MM.1S (cell line): ENCODE results near the gene PIGM.
A peak's percentile ranks its signal among the peaks of the same experiment; 100 is the strongest.

Experiments used
- DNase-seq: peaks from one replicate; pipeline ENCODE4 v3.0.0-alpha.2; 2015
- H2AFZ ChIP-seq: fragments of 300-600 bp; sonication (generic); 2 replicates; pipeline ENCODE4 v1.6.0; 2016; ENCODE audit warnings: antibody characterized with exemption, low read length
- H3F3A ChIP-seq: fragments of 300-600 bp; sonication (generic); 2 replicates; pipeline ENCODE4 v1.6.1; 2016; ENCODE audit warnings: mild to moderate bottlenecking, antibody characterized with exemption, low read length, moderate library complexity, mixed read lengths; ENCODE audit not compliant: insufficient read depth
- H3K27ac ChIP-seq: fragments of 300-600 bp; sonication (generic); 2 replicates; pipeline ENCODE4 v1.5.1; 2016; ENCODE audit warnings: mild to moderate bottlenecking, low read length
- H3K27me3 ChIP-seq: fragments of 300-600 bp; sonication (generic); replicated peaks from 2 replicates; pipeline ENCODE4 v1.6.0; 2016; ENCODE audit warnings: low read length; ENCODE audit not compliant: insufficient read depth
- H3K36me3 ChIP-seq: fragments of 300-600 bp; sonication (generic); replicated peaks from 2 replicates; pipeline ENCODE4 v1.6.1; 2016; ENCODE audit warnings: mild to moderate bottlenecking, low read length, mixed read lengths; ENCODE audit not compliant: insufficient read depth
- H3K4me1 ChIP-seq: fragments of 300-600 bp; sonication (generic); 2 replicates; pipeline ENCODE4 v1.6.1; 2016; ENCODE audit warnings: low read length, mixed read lengths
- H3K4me2 ChIP-seq: fragments of 300-600 bp; sonication (generic); 2 replicates; pipeline ENCODE4 v1.6.0; 2016; ENCODE audit warnings: low read depth, low read length
- H3K4me3 ChIP-seq: fragments of 300-600 bp; sonication (generic); 2 replicates; pipeline ENCODE4 v1.5.1; 2016; ENCODE audit warnings: low read length, mixed read lengths
- H3K79me2 ChIP-seq: fragments of 300-600 bp; sonication (generic); 2 replicates; pipeline ENCODE4 v1.6.1; 2016; ENCODE audit warnings: mixed run types, low read length, mixed read lengths
- H3K9ac ChIP-seq: fragments of 300-600 bp; sonication (generic); 2 replicates; pipeline ENCODE4 v1.6.1; 2016; ENCODE audit warnings: low read length, mixed read lengths
- H3K9me2 ChIP-seq: fragments of 300-600 bp; sonication (generic); replicated peaks from 2 replicates; pipeline ENCODE4 v1.6.1; 2016; ENCODE audit warnings: mild to moderate bottlenecking, low read length, mixed read lengths; ENCODE audit not compliant: insufficient read depth
- H3K9me3 ChIP-seq: fragments of 300-600 bp; sonication (generic); replicated peaks from 2 replicates; pipeline ENCODE4 v1.6.1; 2016; ENCODE audit warnings: mild to moderate bottlenecking, low read length, mixed read lengths; ENCODE audit not compliant: insufficient read depth
- H4K20me1 ChIP-seq: fragments of 300-600 bp; sonication (generic); 2 replicates; pipeline ENCODE4 v1.6.1; 2016; ENCODE audit warnings: mild to moderate bottlenecking, low read length, moderate library complexity, mixed read lengths; ENCODE audit not compliant: insufficient read depth
- CTCF ChIP-seq: fragments of 300-600 bp; sonication (generic); IDR thresholded peaks from 2 replicates; pipeline ENCODE4 v1.5.1; 2016; ENCODE audit warnings: antibody characterized with exemption, low read length, mixed read lengths
- EZH2 ChIP-seq: fragments of 300-600 bp; sonication (generic); optimal IDR thresholded peaks from 2 replicates; pipeline ENCODE3; 2017; ENCODE audit warnings: low read depth, mild to moderate bottlenecking, antibody characterized with exemption, low read length, mixed read lengths
- EZH2phosphoT487 ChIP-seq: fragments of 300-600 bp; sonication (generic); IDR thresholded peaks from 2 replicates; pipeline ENCODE4 v1.6.1; 2018; ENCODE audit warnings: antibody characterized with exemption, low read length

The PIGM gene

GRCh38 chr1:160058087-160058486 is 26.3 kb upstream of the PIGM start:
- Histone ChIP-seq H3K36me3 (no peaks in the 10 kb centered on the region), H3K27ac (no peak overlapping the region), H3K9me2 (no peaks in the 10 kb centered on the region), H3K79me2 (no peaks in the 10 kb centered on the region), H3K4me2 (no peak overlapping the region), H4K20me1 (no peaks in the 10 kb centered on the region), H3K9me3 (no peaks in the 10 kb centered on the region), H3K4me3 (no peak overlapping the region), H3K9ac (no peak overlapping the region), H3K27me3 (0 out of 2 replicates have a peak, but pooled peaks cover 5% of the 10 kb centered on the region), H2AFZ (no peak overlapping the region), H3K4me1 (no peaks in the 10 kb centered on the region), H3F3A (no peaks in the 10 kb centered on the region)
- DNase-seq, result no peak
- TF ChIP-seq EZH2 (no peak), CTCF (peak; percentile 34; the same call in 1 of the 2 replicates)

- H4K20me1 ChIP-seq, result no peaks in the 10 kb centered on the region
- H3K27ac ChIP-seq, result no peak overlapping the region
- no peaks in the 10 kb centered on the region for H3K79me2 ChIP-seq
- no peak overlapping the region for H3K4me3 ChIP-seq
- H3K9me3 ChIP-seq, result no peaks in the 10 kb centered on the region
- no peak overlapping the region for H2AFZ ChIP-seq
- no peak overlapping the region for H3K4me2 ChIP-seq
- H3K27me3 ChIP-seq, result peaks cover 11% of the 10 kb centered on the region; the same call in 1 of the 2 replicates
- H3K4me1 ChIP-seq, result no peaks in the 10 kb centered on the region
- DNase-seq, result no peak
- no peaks in the 10 kb centered on the region for H3K36me3 ChIP-seq
- no peak overlapping the region for H3K9ac ChIP-seq
- TF ChIP-seq EZH2 (no peak), CTCF (no peak), EZH2phosphoT487 (no peak)
- H3K9me2 ChIP-seq, result no peaks in the 10 kb centered on the region
- H3F3A ChIP-seq, result no peaks in the 10 kb centered on the region
Observed at GRCh38 chr1:160056648-160057169, 24.9 kb upstream of the PIGM start.

- Histone ChIP-seq H3K27me3 (peaks cover 11% of the 10 kb centered on the region; the same call in 1 of the 2 replicates), H3K4me3 (no peak overlapping the region), H3K36me3 (no peaks in the 10 kb centered on the region), H4K20me1 (no peaks in the 10 kb centered on the region), H3K4me1 (no peaks in the 10 kb centered on the region), H3K9me3 (no peaks in the 10 kb centered on the region), H2AFZ (no peak overlapping the region), H3K9me2 (no peaks in the 10 kb centered on the region), H3F3A (no peaks in the 10 kb centered on the region), H3K9ac (no peak overlapping the region), H3K79me2 (no peaks in the 10 kb centered on the region), H3K4me2 (no peak overlapping the region), H3K27ac (no peak overlapping the region)
- TF ChIP-seq CTCF (no peak), EZH2 (no peak), EZH2phosphoT487 (no peak)
- no peak for DNase-seq
Observed at GRCh38 chr1:160053548-160054365, 22.0 kb upstream of the PIGM start.
